G401 (cell line): ENCODE data around the gene ZNF837. TPM values are rescaled to one million over a fixed set of nuclear protein-coding genes. Genes with fewer than 3 reads are reported as not detected.

Experiments
- DNase-seq: peaks from one replicate; pipeline ENCODE4 v3.0.0-alpha.2; 2015; ENCODE audit warnings: low spot score
- in situ Hi-C: cut with HindIII; loops from 2 replicates; pipeline ENCODE4 v1.10.0; 2016; ENCODE audit warnings: low sequenced_read_pairs, mixed read lengths
- total RNA-seq: library from RNA; depleted of rRNA; stranded (reverse); fragments of >200 nt; shearing (Covaris generic); gene quantifications from 2 replicates; pipeline ENCODE4 v1.2.3, GENCODE V29; 2014

ZNF837 gene
- total RNA-seq, 1 experiment from 2014 or later, result 9.6 TPM

- in situ Hi-C loops, result no loop called here
These were observed 16.8 kb upstream of the ZNF837 start for GRCh38 chr19:58397533-58398037.

GRCh38 chr19:58396691-58397532 lies 16.1 kb upstream of the ZNF837 start:
- no peak for DNase-seq
- in situ Hi-C loops, result no loop called here

More at GRCh38 chr19:58397533-58398037, 16.8 kb upstream of the ZNF837 start:
- peak; percentile 13 for DNase-seq

GRCh38 chr19:58395979-58396627 lies 15.3 kb upstream of the ZNF837 start:
- in situ Hi-C loops, result no loop called here
- DNase-seq, result peak; percentile 21

GRCh38 chr19:58395220-58395978 lies 14.6 kb upstream of the ZNF837 start, which contains the start of gene RNF225:
Gene RNF225 (plus strand): TSS chr19:58395656. CDS start chr19:58396090, 434 bp downstream.
- DNase-seq, result peak; percentile 13
- in situ Hi-C loops, result no loop called here

- in situ Hi-C loops, result no loop called here
- DNase-seq, result no peak
These were observed 14.0 kb upstream of the ZNF837 start for GRCh38 chr19:58394821-58395219.

GRCh38 chr19:58393725-58394033 lies 12.8 kb upstream of the ZNF837 start:
- no peak for DNase-seq
- in situ Hi-C loops, result no loop called here

- in situ Hi-C loops, result no loop called here
- DNase-seq, result no peak
These were observed 12.3 kb upstream of the ZNF837 start for GRCh38 chr19:58392945-58393724.

GRCh38 chr19:58388175-58388526 lies 7.3 kb upstream of the ZNF837 start:
- no peak for DNase-seq
- in situ Hi-C loops, result no loop called here

GRCh38 chr19:58387338-58388174 lies 6.7 kb upstream of the ZNF837 start:
- in situ Hi-C loops, result no loop called here

GRCh38 chr19:58386576-58387337 lies 5.9 kb upstream of the ZNF837 start, which contains the start of gene RPS5:
Gene RPS5 (plus strand): TSS chr19:58387269. CDS start chr19:58388138, 869 bp downstream.
- in situ Hi-C loops, result no loop called here
- DNase-seq, result peak; percentile 99

More at GRCh38 chr19:58387338-58388174, 6.7 kb upstream of the ZNF837 start:
- DNase-seq, result no peak

- in situ Hi-C loops, result no loop called here
- peak; percentile 14 for DNase-seq
These were observed 5.2 kb upstream of the ZNF837 start for GRCh38 chr19:58385891-58386575.

GRCh38 chr19:58385313-58385890 lies 4.6 kb upstream of the ZNF837 start:
- DNase-seq, result no peak
- in situ Hi-C loops, result no loop called here

GRCh38 chr19:58382997-58383603 lies 2.3 kb upstream of the ZNF837 start:
- DNase-seq, result no peak
- in situ Hi-C loops, result no loop called here

GRCh38 chr19:58381460-58382212 lies 806 bp upstream of the ZNF837 start:
- no peak for DNase-seq
- in situ Hi-C loops, result no loop called here

GRCh38 chr19:58380037-58380661 lies 681 bp downstream of the ZNF837 start:
- no peak for DNase-seq
- in situ Hi-C loops, result no loop called here
